GM19452 (cell line): Measurements from ENCODE around the gene CRB2.

Experiments used
- ATAC-seq: cut with Tn5 transposase; IDR thresholded peaks from one replicate; pipeline ENCODE4 v1.9.1; 2021; ENCODE audit not compliant: unreplicated experiment

CRB2 gene

GRCh38 chr9:123377211-123377971 lies 21.4 kb downstream of the CRB2 start:
- no peak for ATAC-seq

DNA sequence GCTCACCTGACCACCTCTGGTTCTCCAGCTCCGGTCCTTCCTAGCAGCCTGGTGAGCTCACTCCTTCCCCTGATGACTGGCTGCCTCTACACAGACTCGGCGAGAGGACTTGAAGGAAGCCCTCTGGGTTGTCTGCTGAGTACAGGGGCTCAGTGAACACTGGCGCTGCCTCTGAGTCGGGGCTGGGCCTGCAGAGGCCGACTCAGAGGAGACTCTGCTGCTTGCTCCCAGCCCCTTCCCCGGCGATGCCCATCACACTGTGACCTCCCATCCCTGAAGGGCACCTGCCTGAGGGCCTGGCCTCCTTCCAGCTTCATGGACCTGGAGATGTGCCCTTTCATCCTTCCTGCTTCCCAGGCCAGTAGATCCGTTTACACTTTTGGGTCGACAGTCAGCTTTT lies 22.0 kb downstream of the CRB2 start:
- no peak for ATAC-seq

DNA sequence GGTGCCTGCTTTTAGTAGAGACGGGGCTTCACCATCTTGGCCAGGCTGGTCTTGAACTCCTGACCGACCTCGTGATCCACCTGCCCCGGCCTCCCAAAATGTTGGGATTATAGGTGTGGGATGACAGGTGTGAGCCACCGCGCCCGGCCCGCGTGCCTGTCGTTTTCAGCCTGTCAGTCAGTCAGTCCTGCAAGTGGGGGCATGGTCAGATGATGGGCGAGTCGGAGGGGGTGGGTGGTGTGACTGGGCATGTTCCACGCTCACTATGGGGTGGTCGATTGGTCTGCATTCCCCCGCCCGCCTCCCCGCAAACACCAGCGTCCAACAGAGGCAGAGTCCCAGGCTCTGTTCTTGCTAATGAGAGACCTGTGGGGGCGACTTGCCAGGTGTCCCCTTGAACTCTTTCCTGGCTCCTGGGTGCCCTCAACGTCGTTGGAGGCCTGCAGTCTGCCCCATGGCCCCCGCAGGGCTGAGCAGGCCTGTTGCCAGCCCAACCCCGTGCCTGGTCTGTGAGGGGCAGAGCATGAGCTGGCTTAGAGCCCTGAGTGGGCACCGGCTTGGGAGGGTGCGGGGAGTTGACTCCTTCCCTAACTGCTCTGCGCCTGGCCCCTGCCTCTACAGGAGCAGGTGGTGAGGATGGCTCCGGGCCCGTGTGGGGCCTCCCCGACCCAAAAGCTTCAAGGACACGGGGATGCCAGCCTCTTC lies 23.1 kb downstream of the CRB2 start:
- ATAC-seq = no peak

DNA sequence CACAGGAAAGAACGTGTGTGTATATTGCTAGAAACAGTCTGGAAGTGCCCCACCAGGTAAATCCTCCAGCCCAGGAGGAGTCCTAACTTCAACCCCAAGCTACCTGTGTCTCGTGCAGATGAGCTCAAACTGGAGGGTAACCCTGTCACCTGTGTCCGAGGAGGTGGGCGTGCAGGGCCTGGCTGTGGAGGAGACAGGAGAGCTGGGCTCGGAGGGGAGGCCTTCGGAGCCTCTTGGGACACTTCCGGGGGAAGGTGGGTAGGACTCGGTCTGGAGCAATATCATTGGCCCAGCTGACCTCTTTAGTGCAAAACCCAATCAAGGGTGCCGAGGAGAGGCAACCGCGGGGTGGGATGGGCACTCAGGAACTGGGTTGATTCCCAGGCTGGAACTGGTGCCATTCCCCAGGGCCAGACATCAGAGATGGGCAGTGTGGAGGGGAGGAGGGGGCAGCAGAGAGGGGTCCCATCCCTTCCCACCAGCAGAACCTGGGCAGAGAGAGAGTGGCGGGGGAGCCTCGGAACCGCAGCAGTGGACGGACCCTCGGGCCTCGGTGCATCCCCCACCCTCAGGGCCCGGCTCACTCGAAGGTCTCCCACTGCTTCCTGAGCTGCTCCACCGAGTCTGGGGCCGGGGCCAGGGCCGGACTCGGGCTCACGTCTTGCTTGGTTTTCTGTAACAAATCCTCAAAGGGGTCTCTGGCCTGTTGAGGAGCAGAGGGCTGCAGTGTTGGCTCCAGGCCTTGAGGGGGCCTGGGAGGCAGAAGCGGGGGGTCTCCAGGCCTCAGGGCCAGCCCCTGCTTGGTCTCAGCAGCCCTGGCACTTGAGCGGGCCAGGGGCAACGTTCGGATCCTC lies 25.1 kb downstream of the CRB2 start:
- ATAC-seq = no peak

DNA sequence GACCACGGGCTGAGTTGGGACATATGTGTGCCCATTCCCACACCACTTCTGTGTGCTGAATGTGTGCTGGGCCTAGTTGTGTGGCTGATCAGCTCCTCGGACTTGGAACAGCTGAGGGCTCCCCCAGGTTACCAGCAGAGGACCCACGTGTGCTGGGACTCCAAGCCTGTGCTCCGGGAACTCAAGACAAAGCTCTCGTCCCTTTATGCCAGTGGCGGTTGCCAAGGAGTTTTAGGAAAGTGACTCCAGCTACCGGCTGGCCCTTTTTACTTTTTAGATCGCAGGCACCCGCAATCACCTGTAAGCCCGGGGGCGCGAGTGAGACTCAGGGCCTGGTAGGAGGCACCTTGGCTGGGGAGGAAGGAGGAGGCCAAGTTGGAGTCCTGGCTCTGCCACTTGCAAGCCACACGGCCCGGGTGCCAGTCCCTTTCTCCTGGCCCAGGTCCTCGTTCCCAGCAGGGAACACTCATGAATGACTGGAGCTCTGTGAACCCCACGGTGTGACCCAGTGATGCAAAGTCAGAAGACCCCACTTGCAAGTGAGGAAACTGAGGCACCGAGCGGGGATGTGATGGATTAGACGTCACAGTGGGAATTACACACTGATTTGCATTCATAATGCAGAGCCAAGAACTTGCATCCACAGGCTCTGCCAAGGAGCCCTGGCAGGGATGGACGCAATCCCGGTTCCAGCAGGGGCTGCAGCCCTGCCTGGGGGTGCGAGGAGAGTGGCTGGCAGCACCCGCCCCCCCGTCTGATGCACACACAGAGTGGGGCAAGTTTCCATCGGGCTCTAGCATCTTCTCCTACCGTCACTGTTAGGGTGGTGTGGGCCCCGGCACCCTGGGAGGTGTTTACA lies 26.9 kb downstream of the CRB2 start:
- no peak for ATAC-seq

GRCh38 chr9:123383512-123384170 lies 27.6 kb downstream of the CRB2 start:
- ATAC-seq = no peak

DNA sequence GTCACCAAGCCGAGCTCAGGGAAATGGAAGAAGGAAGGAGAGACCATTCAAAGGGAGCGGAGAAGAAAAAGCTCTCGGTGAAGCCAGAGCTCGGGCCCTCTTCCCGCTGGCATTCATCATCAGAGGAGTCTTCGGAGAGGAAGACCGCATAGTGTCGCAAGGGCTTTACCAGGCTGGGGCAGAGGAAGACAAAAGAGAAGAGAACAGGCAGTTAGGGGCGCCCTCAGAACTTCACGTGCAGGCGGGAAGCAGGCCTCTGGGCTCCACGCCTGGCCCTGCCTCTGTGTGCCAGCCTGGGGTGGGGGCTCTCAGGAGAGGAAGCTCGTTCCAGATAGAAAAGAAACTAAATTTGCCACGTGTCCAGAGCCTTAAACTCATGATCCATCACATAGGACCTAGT lies 31.7 kb downstream of the CRB2 start:
- no peak for ATAC-seq

DNA sequence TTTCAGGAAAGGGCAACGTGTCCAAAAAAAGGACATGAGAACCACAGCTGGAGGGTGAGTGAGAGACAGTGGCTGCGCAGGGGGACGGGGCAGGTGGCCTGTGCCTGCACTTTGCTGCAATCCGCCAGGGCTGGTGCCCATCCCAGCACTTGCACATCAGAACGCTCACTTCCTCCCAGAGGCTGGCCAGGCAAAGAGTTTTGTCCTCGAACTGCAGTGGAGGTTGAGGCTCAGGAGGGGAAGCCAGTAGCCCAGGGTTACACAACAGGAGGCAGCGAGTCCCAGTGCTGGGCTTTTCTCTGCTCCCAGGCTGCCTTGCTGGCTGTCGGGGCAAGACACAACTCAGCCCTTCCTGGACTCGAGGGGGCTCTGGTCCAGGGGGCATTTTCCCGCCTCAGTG lies 33.1 kb downstream of the CRB2 start:
- ATAC-seq = no peak

DNA sequence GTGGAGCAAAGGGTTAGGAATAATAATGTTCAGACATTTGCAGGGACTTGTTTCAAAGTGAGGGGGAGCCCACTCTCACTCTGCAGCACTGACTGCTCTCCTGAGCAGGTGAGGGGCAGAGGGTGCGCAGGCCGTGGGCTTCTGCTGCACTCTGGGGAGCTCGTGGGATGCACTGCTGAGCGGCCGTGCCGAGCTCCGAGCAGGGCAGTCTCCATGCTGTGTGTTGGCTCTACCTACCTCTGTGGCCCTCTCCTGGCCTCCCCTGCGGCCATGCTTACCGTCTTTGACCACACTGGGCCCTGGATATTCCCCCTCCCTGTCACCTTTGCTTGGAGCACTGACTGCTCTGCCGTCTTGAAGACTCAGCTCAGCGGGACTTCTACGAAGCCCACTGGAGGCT lies 33.7 kb downstream of the CRB2 start:
- ATAC-seq = no peak

- ATAC-seq = no peak
Measured at GRCh38 chr9:123390337-123391135, 34.5 kb downstream of the CRB2 start.

GRCh38 chr9:123391233-123391632 lies 35.2 kb downstream of the CRB2 start:
- ATAC-seq = no peak

DNA sequence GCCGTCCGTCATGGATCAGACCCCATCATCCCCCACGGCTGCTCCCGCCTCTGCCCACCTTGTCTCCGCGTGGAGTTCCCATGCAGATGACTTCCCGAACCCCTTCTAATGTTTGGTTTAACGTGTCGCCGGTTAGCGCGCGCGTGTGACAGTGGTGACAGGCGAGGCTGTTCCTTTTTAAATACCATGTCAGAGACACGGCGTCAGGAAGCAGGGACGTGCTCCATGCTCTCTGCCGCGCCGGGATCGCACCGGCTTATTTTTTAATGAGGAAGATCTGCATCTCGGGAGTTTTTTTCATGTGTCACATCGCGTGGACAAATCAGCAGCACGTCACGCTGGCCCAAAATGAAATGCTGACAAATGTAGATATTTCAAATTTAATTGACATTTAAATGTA lies 35.9 kb downstream of the CRB2 start:
- ATAC-seq = no peak

- ATAC-seq = no peak
Measured at GRCh38 chr9:123392802-123393201, 36.8 kb downstream of the CRB2 start.

DNA sequence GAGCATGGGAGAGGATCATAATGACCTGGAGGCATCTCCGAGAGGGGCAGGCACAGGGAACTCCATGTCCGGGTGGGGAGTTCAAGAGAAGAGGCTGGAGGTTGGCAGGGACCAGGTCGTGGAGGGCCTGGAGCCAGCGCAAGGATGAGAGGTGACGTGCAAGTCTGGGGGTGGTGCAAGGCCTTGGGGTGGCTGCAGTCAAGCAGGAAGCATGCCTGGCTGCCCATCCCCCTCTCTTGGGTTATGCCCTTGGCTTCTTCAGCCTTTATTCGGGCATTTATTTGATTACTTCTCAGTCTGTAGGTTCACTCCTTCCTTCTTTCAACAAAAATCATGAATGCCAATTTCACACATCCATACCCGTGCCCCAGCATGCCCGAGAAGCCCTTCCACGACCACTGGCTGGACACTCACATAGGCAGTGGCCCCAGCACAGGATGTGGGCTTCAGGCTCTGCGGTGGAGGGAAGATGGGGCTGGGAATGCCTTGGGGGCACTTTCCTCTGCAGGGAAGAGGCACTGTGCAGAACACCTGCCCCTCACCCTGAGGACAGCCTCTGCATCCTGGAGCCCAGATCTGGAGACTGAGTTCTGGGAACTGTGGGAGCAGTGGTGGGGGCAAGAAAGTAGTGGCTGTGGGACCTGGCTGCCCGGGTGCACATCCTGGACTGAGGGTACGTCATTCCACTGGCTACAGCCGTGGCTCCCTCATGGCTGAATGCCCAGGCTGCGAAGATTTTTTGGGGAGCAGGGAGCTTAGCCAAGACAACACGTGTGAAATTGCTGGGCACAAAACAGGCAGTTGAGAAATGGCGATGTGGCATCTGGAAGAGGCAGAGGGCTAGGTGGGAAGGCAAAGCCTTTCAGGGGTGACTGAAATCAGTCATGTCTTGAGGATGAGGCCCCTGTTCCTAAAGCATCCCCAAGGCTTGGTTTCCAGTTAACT lies 38.6 kb downstream of the CRB2 start:
- no peak for ATAC-seq

- no peak for ATAC-seq
Measured at GRCh38 chr9:123395276-123395688, 39.3 kb downstream of the CRB2 start.

- no peak for ATAC-seq
Measured at GRCh38 chr9:123395689-123396511, 39.9 kb downstream of the CRB2 start.

- no peak for ATAC-seq
Measured at GRCh38 chr9:123397975-123398374, 42.0 kb downstream of the CRB2 start.
